K562 (cell line): Measurements from ENCODE around the gene RUNX1. TPM values are rescaled to one million over a fixed set of nuclear protein-coding genes. Genes with fewer than 3 reads are reported as not detected.

Experiments used
- ATAC-seq: fragments of 200-7000 bp; cut with Tn5 transposase; 3 replicates; pipeline ENCODE4 v1.9.1; 2020; ENCODE audit warnings: moderate library complexity
- BruUV-seq: library from RNA; stranded (reverse); fragments of 400-500 nt; replicated peaks from 2 replicates; lab custom pipeline; 2021; lab: Mats Ljungman, UMichigan
- CTCF ChIA-PET: fragments of 300-600 bp; formaldehyde crosslinking; extraction: SDS; loops from one replicate; lab custom pipeline; 2021; ENCODE audit warnings: low intra/inter-chr PET ratio; lab: Yijun Ruan, JAX
- POLR2A ChIA-PET: fragments of 300-600, 350-650 bp; sonication (Branson Sonifier 250); formaldehyde crosslinking; extraction: SDS; loops from one replicate; lab custom pipeline; 2021; ENCODE audit warnings: antibody characterized with exemption, inconsistent platforms; lab: Yijun Ruan, JAX
- DNase-seq, 4 experiments: peaks; one replicate each; pipeline versions ENCODE4 v3.0.0 to v3.0.0-alpha.2; 2011 to 2018; ENCODE audit warnings: low spot score in 3 of 4, mixed read lengths in 3 of 4; ENCODE audit errors: extremely low read depth in 1 of 4
- FAIRE-seq: peaks from 2 replicates; lab custom pipeline; 2011; peaks lifted over from hg19 to GRCh38; lab: Jason Lieb, UNC
- H2AFZ ChIP-seq: 2 replicates; pipeline ENCODE4 v1.6.0; 2011; ENCODE audit warnings: low read depth, low read length, control low read depth, inconsistent platforms
- H3K27ac ChIP-seq: fragments of 200-600 bp; 3 replicates; pipeline ENCODE4 v1.8.0; 2011; ENCODE audit warnings: low read depth, mild to moderate bottlenecking, control low read depth, inconsistent platforms, low read length, moderate library complexity, mixed read lengths; ENCODE audit errors: extremely low read depth
- H3K27me3 ChIP-seq, 2 experiments: fragments of 300-600 bp in 1 of 2; 2 replicates in 1 of 2; 3 replicates in 1 of 2; pipeline versions ENCODE4 v1.6.0 to v1.8.0; 2011; ENCODE audit warnings: inconsistent platforms in 2 of 2, low read length in 2 of 2, mild to moderate bottlenecking in 1 of 2, mixed read lengths in 1 of 2, moderate library complexity in 1 of 2; ENCODE audit not compliant: control insufficient read depth in 2 of 2, insufficient read depth in 2 of 2
- H3K36me3 ChIP-seq: fragments of 300-600 bp; 3 replicates; pipeline ENCODE4 v1.8.0; 2011; ENCODE audit warnings: mild to moderate bottlenecking, low read length, inconsistent platforms; ENCODE audit not compliant: control insufficient read depth, insufficient read depth
- H3K4me1 ChIP-seq, 2 experiments: fragments of 200-600 bp in 1 of 2; replicated peaks in 1 of 2; 2 replicates in 1 of 2; 3 replicates in 1 of 2; pipeline versions ENCODE4 v1.5.1 to v1.8.0; 2011; ENCODE audit warnings: inconsistent platforms in 2 of 2, low read length in 2 of 2, mild to moderate bottlenecking in 1 of 2, mixed read lengths in 1 of 2, moderate library complexity in 1 of 2; ENCODE audit not compliant: control insufficient read depth in 2 of 2, insufficient read depth in 2 of 2
- H3K4me2 ChIP-seq: 2 replicates; pipeline ENCODE4 v1.6.1; 2011; ENCODE audit warnings: low read length, control low read depth, inconsistent platforms, mixed read lengths; ENCODE audit not compliant: insufficient read depth
- H3K4me3 ChIP-seq: fragments of 200-600 bp; sonication (generic), shearing (Covaris generic); 2 replicates; pipeline ENCODE4 v1.5.1; 2016; ENCODE audit warnings: control low read depth, inconsistent platforms
- H3K79me2 ChIP-seq: fragments of 200-600 bp; 3 replicates; pipeline ENCODE4 v1.8.0; 2011; ENCODE audit warnings: low read length, inconsistent platforms; ENCODE audit not compliant: control insufficient read depth, insufficient read depth
- H3K9ac ChIP-seq, 2 experiments: 2 replicates each; pipeline versions ENCODE4 v1.6.0 to v1.6.1; 2011; ENCODE audit warnings: low read depth in 2 of 2, low read length in 2 of 2, control low read depth in 1 of 2, inconsistent platforms in 1 of 2, mild to moderate bottlenecking in 1 of 2, mixed read lengths in 1 of 2; ENCODE audit not compliant: insufficient read depth in 1 of 2
- H3K9me1 ChIP-seq: one replicate; pipeline ENCODE4 v1.6.0; 2011; ENCODE audit warnings: inconsistent platforms, mild to moderate bottlenecking, low read length, moderate library complexity; ENCODE audit not compliant: control insufficient read depth, insufficient read depth
- H3K9me3 ChIP-seq: replicated peaks from 2 replicates; pipeline ENCODE4 v1.5.1; 2011; ENCODE audit warnings: low read depth, low read length, inconsistent platforms; ENCODE audit not compliant: control insufficient read depth, insufficient read depth
- H4K20me1 ChIP-seq: replicated peaks from 2 replicates; pipeline ENCODE4 v1.6.1; 2011; ENCODE audit warnings: low read length, inconsistent platforms, mixed read lengths; ENCODE audit not compliant: control insufficient read depth, insufficient read depth
- ARNT ChIP-seq, 2 experiments: fragments of 450-650 bp; IDR thresholded peaks; 2 replicates each; pipeline ENCODE4 v1.6.1; 2016; ENCODE audit warnings: mild to moderate bottlenecking in 1 of 2
- FOXM1 ChIP-seq, 2 experiments: fragments of 450-650 bp in 1 of 2; sonication (generic) in 1 of 2; formaldehyde crosslinking in 1 of 2; IDR thresholded peaks; 2 replicates each; pipeline versions ENCODE4 v1.6.1 to v1.9.0; 2017 to 2022; ENCODE audit warnings: low read depth in 2 of 2, mild to moderate bottlenecking in 2 of 2, missing genetic modification reagents in 1 of 2, moderate library complexity in 1 of 2
- RAD51 ChIP-seq: fragments of 450-650 bp; IDR thresholded peaks from 2 replicates; pipeline ENCODE4 v1.7.1; 2016; ENCODE audit warnings: low read depth, mild to moderate bottlenecking, borderline replicate concordance
- SMAD4 ChIP-seq: fragments of 250-450 bp; sonication (Bioruptor Pico); conservative IDR thresholded peaks from 2 replicates; pipeline ENCODE4 v1.8.0; 2021; ENCODE audit warnings: inconsistent platforms, mild to moderate bottlenecking, moderate library complexity
- ZBTB1 ChIP-seq: sonication (generic); formaldehyde crosslinking; IDR thresholded peaks from 2 replicates; pipeline ENCODE4 v1.8.1; 2023; ENCODE audit warnings: missing genetic modification reagents, low read depth, mild to moderate bottlenecking, borderline replicate concordance
- ZKSCAN3 ChIP-seq: fragments of 250-450 bp; sonication (Bioruptor Pico); IDR thresholded peaks from 2 replicates; pipeline ENCODE4 v1.4.0; 2020
- ZNF41 ChIP-seq: fragments of 250-450 bp; sonication (Bioruptor Pico); conservative IDR thresholded peaks from 2 replicates; pipeline ENCODE4 v1.4.0; 2020; ENCODE audit warnings: mild to moderate bottlenecking
- WGBS: fragments of 100-300 bp; shearing (Covaris generic); methylation state at CpG from one replicate; pipeline ENCODE4 v1.1.6; 2016; ENCODE audit warnings: low coverage, mixed read lengths; ENCODE audit not compliant: insufficient coverage; ENCODE audit errors: missing lambda C conversion rate; 5-methylcytosine and 5-hydroxymethylcytosine counted together
- in situ Hi-C: fragments of 300-500 bp; cut with MboI; formaldehyde crosslinking; loops from 4 replicates; pipeline ENCODE4 v1.15.0; 2018; ENCODE audit warnings: inconsistent platforms, mixed read lengths
- intact Hi-C: fragments of 100-400 bp; cut with micrococcal nuclease; formaldehyde crosslinking; loops from 2 replicates; pipeline ENCODE4 v1.14.2; 2022
- polyA plus RNA-seq, 8 experiments: library from polyadenylated mRNA; depleted of rRNA in 4 of 8; stranded (reverse) in 5 of 8; unstranded in 3 of 8; fragments of >200 nt; fragmentation: Nextera tagmentation in 2 of 8; fragmentation: Illumina TruSeq in 1 of 8; extraction: Ambion mirVana in 2 of 8; extraction: Trizol in 1 of 8; gene quantifications; 2 replicates each; pipeline versions ENCODE4 v1.2.1 to v1.2.3, GENCODE V29; 2011 to 2014; ENCODE audit warnings: inconsistent platforms in 1 of 8, missing spikeins in 1 of 8
- total RNA-seq, 7 experiments: library from RNA; depleted of rRNA in 6 of 7; stranded (reverse); fragments of >200 nt in 6 of 7; fragmentation: Illumina TruSeq in 2 of 7; extraction: Trizol in 2 of 7; gene quantifications; 2 replicates each; pipeline versions ENCODE4 v1.2.1 to v1.2.3, GENCODE V29; 2011 to 2021; ENCODE audit warnings: low replicate concordance in 1 of 7
- TF ChIP-seq, protein P1 (sequence below), 3 experiments: fragments of 200-800 bp in 1 of 3; fragments of 250-450 bp in 1 of 3; fragments of 450-650 bp in 1 of 3; sonication (Bioruptor Pico) in 1 of 3; sonication (Bioruptor generic) in 1 of 3; formaldehyde crosslinking in 1 of 3; IDR thresholded peaks; 2 replicates each; pipeline versions ENCODE4 v1.6.1 to v1.8.0; 2016 to 2022; ENCODE audit warnings: mild to moderate bottlenecking in 2 of 3, missing genetic modification characterization in 2 of 3, missing compliant biosample characterization in 1 of 3, moderate library complexity in 1 of 3
- TF ChIP-seq, protein P2 (sequence below): conservative IDR thresholded peaks from 2 replicates; pipeline ENCODE4 v1.6.1; 2011; ENCODE audit warnings: low read depth, mild to moderate bottlenecking, low read length; ENCODE audit not compliant: control insufficient read depth
- TF ChIP-seq, protein P3 (sequence below), 2 experiments: IDR thresholded peaks in 1 of 2; conservative IDR thresholded peaks in 1 of 2; 2 replicates each; pipeline ENCODE4 v1.6.1; 2016; ENCODE audit warnings: low read depth in 2 of 2, mild to moderate bottlenecking in 1 of 2, missing compliant biosample characterization in 1 of 2, missing genetic modification characterization in 1 of 2, moderate library complexity in 1 of 2

RUNX1 gene
- total and polyA plus RNA-seq, 9 of the 15 experiments (the other 6 are each of a cell fraction or from before 2014, with no cell fraction given): 2.2 to 68.6 (median 17.8) TPM

DNA sequence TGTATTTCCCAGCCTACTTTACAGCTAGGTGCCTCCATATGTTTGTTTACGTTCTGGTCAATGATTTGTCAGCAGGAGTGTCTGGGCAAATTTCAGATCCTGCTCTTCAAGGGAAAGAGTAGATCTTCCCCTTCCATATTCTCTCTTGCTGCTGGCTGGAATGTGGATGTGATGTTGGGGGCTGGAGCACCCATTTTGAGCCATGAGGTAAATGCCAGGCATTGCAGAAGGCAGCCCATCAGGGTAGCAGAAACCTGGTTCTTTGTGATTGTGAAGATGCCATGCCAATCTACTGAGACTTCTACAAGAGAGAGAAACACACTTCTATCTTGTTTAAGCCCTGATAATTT is 25.1 kb downstream of the RUNX1 start:
- no peak overlapping the region for H3K27ac ChIP-seq
- CTCF ChIA-PET: no interaction called here
- POLR2A ChIA-PET: interaction anchor here (1.3 kb wide), 1 partner anchor 35 kb away, joined by 4 read pairs; no protein-coding TSS in a partner anchor
- TF ChIP-seq, protein P1, sequence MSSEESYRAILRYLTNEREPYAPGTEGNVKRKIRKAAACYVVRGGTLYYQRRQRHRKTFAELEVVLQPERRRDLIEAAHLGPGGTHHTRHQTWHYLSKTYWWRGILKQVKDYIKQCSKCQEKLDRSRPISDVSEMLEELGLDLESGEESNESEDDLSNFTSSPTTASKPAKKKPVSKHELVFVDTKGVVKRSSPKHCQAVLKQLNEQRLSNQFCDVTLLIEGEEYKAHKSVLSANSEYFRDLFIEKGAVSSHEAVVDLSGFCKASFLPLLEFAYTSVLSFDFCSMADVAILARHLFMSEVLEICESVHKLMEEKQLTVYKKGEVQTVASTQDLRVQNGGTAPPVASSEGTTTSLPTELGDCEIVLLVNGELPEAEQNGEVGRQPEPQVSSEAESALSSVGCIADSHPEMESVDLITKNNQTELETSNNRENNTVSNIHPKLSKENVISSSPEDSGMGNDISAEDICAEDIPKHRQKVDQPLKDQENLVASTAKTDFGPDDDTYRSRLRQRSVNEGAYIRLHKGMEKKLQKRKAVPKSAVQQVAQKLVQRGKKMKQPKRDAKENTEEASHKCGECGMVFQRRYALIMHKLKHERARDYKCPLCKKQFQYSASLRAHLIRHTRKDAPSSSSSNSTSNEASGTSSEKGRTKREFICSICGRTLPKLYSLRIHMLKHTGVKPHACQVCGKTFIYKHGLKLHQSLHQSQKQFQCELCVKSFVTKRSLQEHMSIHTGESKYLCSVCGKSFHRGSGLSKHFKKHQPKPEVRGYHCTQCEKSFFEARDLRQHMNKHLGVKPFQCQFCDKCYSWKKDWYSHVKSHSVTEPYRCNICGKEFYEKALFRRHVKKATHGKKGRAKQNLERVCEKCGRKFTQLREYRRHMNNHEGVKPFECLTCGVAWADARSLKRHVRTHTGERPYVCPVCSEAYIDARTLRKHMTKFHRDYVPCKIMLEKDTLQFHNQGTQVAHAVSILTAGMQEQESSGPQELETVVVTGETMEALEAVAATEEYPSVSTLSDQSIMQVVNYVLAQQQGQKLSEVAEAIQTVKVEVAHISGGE (CRISPR knock-in tag; IDR thresholded peaks at IDR 0.05): no peak
- TF ChIP-seq, protein P2, sequence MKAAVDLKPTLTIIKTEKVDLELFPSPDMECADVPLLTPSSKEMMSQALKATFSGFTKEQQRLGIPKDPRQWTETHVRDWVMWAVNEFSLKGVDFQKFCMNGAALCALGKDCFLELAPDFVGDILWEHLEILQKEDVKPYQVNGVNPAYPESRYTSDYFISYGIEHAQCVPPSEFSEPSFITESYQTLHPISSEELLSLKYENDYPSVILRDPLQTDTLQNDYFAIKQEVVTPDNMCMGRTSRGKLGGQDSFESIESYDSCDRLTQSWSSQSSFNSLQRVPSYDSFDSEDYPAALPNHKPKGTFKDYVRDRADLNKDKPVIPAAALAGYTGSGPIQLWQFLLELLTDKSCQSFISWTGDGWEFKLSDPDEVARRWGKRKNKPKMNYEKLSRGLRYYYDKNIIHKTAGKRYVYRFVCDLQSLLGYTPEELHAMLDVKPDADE: no peak
- TF ChIP-seq ARNT (IDR thresholded peaks at IDR 0.05) (peak in 1 of 2 experiments; percentile 55; a peak in 1 of 4 replicates), ZNF41 (CRISPR knock-in tag) (no peak), ZKSCAN3 (CRISPR knock-in tag) (no peak), FOXM1 (IDR thresholded peaks at IDR 0.05; ENCODE audit: low read depth) (peak; percentile 45; the same call in 1 of the 2 replicates), FOXM1 (CRISPR knock-in tag; IDR thresholded peaks at IDR 0.05; ENCODE audit: low read depth) (no peak), RAD51 (no peak), SMAD4 (CRISPR knock-in tag) (no peak), ZBTB1 (CRISPR knock-in tag) (no peak)
- TF ChIP-seq, protein P3, sequence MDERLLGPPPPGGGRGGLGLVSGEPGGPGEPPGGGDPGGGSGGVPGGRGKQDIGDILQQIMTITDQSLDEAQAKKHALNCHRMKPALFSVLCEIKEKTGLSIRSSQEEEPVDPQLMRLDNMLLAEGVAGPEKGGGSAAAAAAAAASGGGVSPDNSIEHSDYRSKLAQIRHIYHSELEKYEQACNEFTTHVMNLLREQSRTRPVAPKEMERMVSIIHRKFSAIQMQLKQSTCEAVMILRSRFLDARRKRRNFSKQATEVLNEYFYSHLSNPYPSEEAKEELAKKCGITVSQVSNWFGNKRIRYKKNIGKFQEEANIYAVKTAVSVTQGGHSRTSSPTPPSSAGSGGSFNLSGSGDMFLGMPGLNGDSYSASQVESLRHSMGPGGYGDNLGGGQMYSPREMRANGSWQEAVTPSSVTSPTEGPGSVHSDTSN (CRISPR knock-in tag; IDR thresholded peaks at IDR 0.05; ENCODE audit: low read depth): no peak
- TF ChIP-seq, protein P3 (tag; conservative IDR thresholded peaks at IDR 0.05; ENCODE audit: low read depth): no peak

More for the DNA sequence above, 25.1 kb downstream of the RUNX1 start:
- no peaks in the 10 kb centered on the region for H3K27me3 ChIP-seq
- H3K4me2 ChIP-seq: no peak overlapping the region
- H3K79me2 ChIP-seq: peaks cover 26% of the 10 kb centered on the region
- WGBS: 88% methylated on average over 1 of the region's 1 CpG
- intact Hi-C loops: no loop called here
- FAIRE-seq (no peak), ATAC-seq (no peak), DNase-seq (no peak)
- H3K9me1 ChIP-seq: no peaks in the 10 kb centered on the region
- H3K4me3 ChIP-seq: no peak overlapping the region
- H3K36me3 ChIP-seq: no peaks in the 10 kb centered on the region; the same call in 2 of the 3 replicates
- in situ Hi-C loops: no loop called here
- no peaks in the 10 kb centered on the region for H4K20me1 ChIP-seq
- BruUV-seq: no TSS peak
- H3K4me1 ChIP-seq: peaks cover 36 to 54% of the 10 kb centered on the region in 2 experiments
- H3K9ac ChIP-seq: no peak overlapping the region
- no peaks in the 10 kb centered on the region for H3K9me3 ChIP-seq
- no peak overlapping the region for H2AFZ ChIP-seq
